Measurements from ENCODE around the gene POMZP3. TPM values are rescaled to one million over a fixed set of nuclear protein-coding genes. Genes with fewer than 3 reads are reported as not detected.
"Not testable (repeated sequence)": the region's sequence is repeated elsewhere in the genome, so short reads cannot be mapped to it uniquely, and the experiment has no call there.

The POMZP3 gene
- total RNA-seq, 4 donors from 2014 or later, result 3.2 to 10.8 (median 6.5) TPM

- not testable (repeated sequence) for DNase-seq (ENCODE audit: low spot score in 2 of 2); H3K4me1 ChIP-seq; H3K27ac ChIP-seq; H3K9me3 ChIP-seq; H3K27me3 ChIP-seq; H3K4me3 ChIP-seq
- TF ChIP-seq CTCF (IDR thresholded peaks at IDR 0.05), result peak in 1 of 2 donors; percentile 46
- WGBS, result no CpG with 5 or more reads among the region's 3 CpGs
- peaks cover 14% of the 10 kb centered on the region for H3K36me3 ChIP-seq
Observed at GRCh38 chr7:76613783-76614182, 13.3 kb downstream of the POMZP3 start.

GRCh38 chr7:76612232-76612631 is 14.8 kb downstream of the POMZP3 start:
- WGBS, result no CpG with 5 or more reads among the region's 3 CpGs

GRCh38 chr7:76609864-76610263 is 17.2 kb downstream of the POMZP3 start:
- not testable (repeated sequence) for H3K9me3 ChIP-seq; DNase-seq (ENCODE audit: low spot score in 2 of 2); H3K27ac ChIP-seq; H3K27me3 ChIP-seq; H3K4me3 ChIP-seq
- WGBS, result no CpG with 5 or more reads among the region's 10 CpGs
- Histone ChIP-seq H3K4me1 (peaks cover 22% of the 10 kb centered on the region), H3K36me3 (peaks cover 10% of the 10 kb centered on the region)

More at GRCh38 chr7:76612232-76612631, 14.8 kb downstream of the POMZP3 start:
- Histone ChIP-seq H3K36me3 (peaks cover 17% of the 10 kb centered on the region), H3K4me1 (peaks cover 11% of the 10 kb centered on the region)
- H3K27me3 ChIP-seq; H3K27ac ChIP-seq; H3K9me3 ChIP-seq; H3K4me3 ChIP-seq; DNase-seq (ENCODE audit: low spot score in 2 of 2): not testable (repeated sequence)

GRCh38 chr7:76608469-76608868 is 18.6 kb downstream of the POMZP3 start:
- Histone ChIP-seq H3K4me1 (peaks cover 22% of the 10 kb centered on the region), H3K27ac (peak overlapping the region; percentile 24), H3K36me3 (peaks cover 10% of the 10 kb centered on the region)
- H3K27me3 ChIP-seq; H3K9me3 ChIP-seq; DNase-seq (ENCODE audit: low spot score in 2 of 2); H3K4me3 ChIP-seq: not testable (repeated sequence)
- 31% methylated on average over 7 of the region's 7 CpGs for WGBS

GRCh38 chr7:76606027-76606426 is 21.1 kb downstream of the POMZP3 start:
- H3K36me3 ChIP-seq, H3K4me3 ChIP-seq, H3K27me3 ChIP-seq, H3K9me3 ChIP-seq: not testable (repeated sequence)
- 2% methylated on average over 5 of the region's 6 CpGs for WGBS
- DNase-seq (ENCODE audit: low spot score in 2 of 2), result peak; percentile 86 to 89
- peak overlapping the region; percentile 18 for H3K27ac ChIP-seq
- H3K4me1 ChIP-seq, result peaks cover 22% of the 10 kb centered on the region

- not testable (repeated sequence) for H3K4me1 ChIP-seq; H3K9me3 ChIP-seq; H3K27me3 ChIP-seq; H3K27ac ChIP-seq; DNase-seq (ENCODE audit: low spot score in 2 of 2); H3K4me3 ChIP-seq; H3K36me3 ChIP-seq
- WGBS, result 85% methylated on average over 3 of the region's 3 CpGs
Observed at GRCh38 chr7:76600650-76601049, 26.4 kb downstream of the POMZP3 start.

- WGBS, result 92% methylated on average over 1 of the region's 2 CpGs
- DNase-seq (ENCODE audit: low spot score in 2 of 2); H3K4me3 ChIP-seq; H3K36me3 ChIP-seq; H3K9me3 ChIP-seq; H3K27me3 ChIP-seq; H3K27ac ChIP-seq; H3K4me1 ChIP-seq: not testable (repeated sequence)
Observed at GRCh38 chr7:76600116-76600482, 27.0 kb downstream of the POMZP3 start.

- not testable (repeated sequence) for H3K27me3 ChIP-seq; H3K27ac ChIP-seq; DNase-seq (ENCODE audit: low spot score in 2 of 2); H3K4me3 ChIP-seq; H3K9me3 ChIP-seq; H3K4me1 ChIP-seq; H3K36me3 ChIP-seq
Observed at GRCh38 chr7:76598590-76599264, 28.4 kb downstream of the POMZP3 start.

- not testable (repeated sequence) for H3K4me1 ChIP-seq; DNase-seq (ENCODE audit: low spot score in 2 of 2); H3K9me3 ChIP-seq; H3K4me3 ChIP-seq; H3K27ac ChIP-seq; H3K36me3 ChIP-seq; H3K27me3 ChIP-seq
- WGBS, result 91% methylated on average over 1 of the region's 1 CpG
Observed at GRCh38 chr7:76597288-76597687, 29.8 kb downstream of the POMZP3 start.

GRCh38 chr7:76592694-76593093 is 34.4 kb downstream of the POMZP3 start:
- H3K4me1 ChIP-seq, result peaks cover 18% of the 10 kb centered on the region
- DNase-seq (ENCODE audit: low spot score in 2 of 2); H3K4me3 ChIP-seq; H3K36me3 ChIP-seq; H3K9me3 ChIP-seq; H3K27ac ChIP-seq; H3K27me3 ChIP-seq: not testable (repeated sequence)
- WGBS, result 47% methylated on average over 2 of the region's 2 CpGs

GRCh38 chr7:76591602-76592304 is 35.3 kb downstream of the POMZP3 start:
- H3K36me3 ChIP-seq; DNase-seq (ENCODE audit: low spot score in 2 of 2); H3K27me3 ChIP-seq; H3K4me3 ChIP-seq; H3K9me3 ChIP-seq; H3K27ac ChIP-seq: not testable (repeated sequence)
- WGBS, result 92% methylated on average over 1 of the region's 2 CpGs
- H3K4me1 ChIP-seq, result peaks cover 18% of the 10 kb centered on the region

GRCh38 chr7:76591033-76591432 is 36.0 kb downstream of the POMZP3 start:
- H3K9me3 ChIP-seq; H3K27me3 ChIP-seq; H3K36me3 ChIP-seq; H3K27ac ChIP-seq; H3K4me3 ChIP-seq; DNase-seq (ENCODE audit: low spot score in 2 of 2): not testable (repeated sequence)
- H3K4me1 ChIP-seq, result peaks cover 18% of the 10 kb centered on the region
- WGBS, result 90% methylated on average over 2 of the region's 3 CpGs

- not testable (repeated sequence) for H3K9me3 ChIP-seq; H3K27me3 ChIP-seq; DNase-seq (ENCODE audit: low spot score in 2 of 2); H3K27ac ChIP-seq; H3K4me3 ChIP-seq; H3K36me3 ChIP-seq
- H3K4me1 ChIP-seq, result peaks cover 25% of the 10 kb centered on the region
- 17% methylated on average over 1 of the region's 1 CpG for WGBS
Observed at GRCh38 chr7:76588586-76588985, 38.5 kb downstream of the POMZP3 start.

All from suprapubic skin (tissue), 4 donors.